Natural killer cell (primary cell): ENCODE data around the gene MTRR. TPM values are rescaled to one million over a fixed set of nuclear protein-coding genes. Genes with fewer than 3 reads are reported as not detected.

Experiments
- ATAC-seq, 3 donors: fragments of 150-1000 bp in 2 of 3; fragments of 200-7000 bp in 1 of 3; cut with Tn5 transposase; 1 replicate in 1 of 3; 2 replicates in 2 of 3; pipeline ENCODE4 v1.10.0; 2021; ENCODE audit warnings: mild to moderate bottlenecking in 2 of 3, moderate library complexity in 2 of 3
- DNase-seq, 2 donors: peaks; one replicate each; pipeline versions ENCODE4 v3.0.0 to v3.0.0-alpha.2; 2013 to 2021; ENCODE audit warnings: mixed read lengths in 1 of 2
- H3K27ac ChIP-seq: one replicate; pipeline ENCODE4 v1.5.1; 2013; ENCODE audit warnings: mild to moderate bottlenecking, low read length
- H3K27me3 ChIP-seq: one replicate; pipeline ENCODE4 v1.6.1; 2013; ENCODE audit warnings: low read length; ENCODE audit not compliant: control insufficient read depth, insufficient read depth
- H3K36me3 ChIP-seq: one replicate; pipeline ENCODE4 v1.6.1; 2013; ENCODE audit warnings: low read length; ENCODE audit not compliant: control insufficient read depth, insufficient read depth
- H3K4me1 ChIP-seq: one replicate; pipeline ENCODE4 v1.6.1; 2013; ENCODE audit warnings: low read length; ENCODE audit not compliant: control insufficient read depth, insufficient read depth
- H3K4me3 ChIP-seq: one replicate; pipeline ENCODE4 v1.5.1; 2013; ENCODE audit warnings: low read length
- H3K9me3 ChIP-seq: one replicate; pipeline ENCODE4 v1.6.1; 2013; ENCODE audit warnings: low read length; ENCODE audit not compliant: control insufficient read depth, insufficient read depth
- H3K27ac Mint-ChIP-seq, 2 donors: one replicate each; pipeline ENCODE4 v1.8.0; 2022; ENCODE audit warnings: mild to moderate bottlenecking in 2 of 2, mixed read lengths in 2 of 2, moderate library complexity in 1 of 2
- H3K27me3 Mint-ChIP-seq, 2 donors: one replicate each; pipeline ENCODE4 v1.8.0; 2022; ENCODE audit warnings: low read depth in 2 of 2, mixed read lengths in 2 of 2
- H3K36me3 Mint-ChIP-seq: one replicate; pipeline ENCODE4 v1.8.0; 2022; ENCODE audit warnings: mixed read lengths
- H3K4me1 Mint-ChIP-seq, 2 donors: one replicate each; pipeline ENCODE4 v1.8.0; 2022; ENCODE audit warnings: mixed read lengths in 2 of 2
- H3K4me3 Mint-ChIP-seq: one replicate; pipeline ENCODE4 v1.8.0; 2022; ENCODE audit warnings: mild to moderate bottlenecking, moderate library complexity, mixed read lengths
- H3K9me3 Mint-ChIP-seq, 2 donors: one replicate each; pipeline ENCODE4 v1.8.0; 2022; ENCODE audit warnings: mixed read lengths in 2 of 2
- CTCF ChIP-seq: fragments of 200-600 bp; IDR thresholded peaks from one replicate; pipeline ENCODE4 v1.8.0; 2022; ENCODE audit warnings: antibody characterized with exemption
- WGBS: methylation state at CpG from one replicate; pipeline ENCODE4 v1.1.7; 2013; ENCODE audit warnings: missing lambda C conversion rate; ENCODE audit not compliant: insufficient coverage; 5-methylcytosine and 5-hydroxymethylcytosine counted together
- intact Hi-C: fragments of 100-400 bp; cut with micrococcal nuclease; formaldehyde crosslinking; loops from one replicate; pipeline ENCODE4 v1.14.2; 2022
- total RNA-seq, 4 donors: library from RNA; stranded (reverse); fragments of 120-200 nt in 1 of 4; gene quantifications; one replicate each; pipeline versions ENCODE4 v1.2.3 to v1.2.4, GENCODE V29; 2013 to 2022

MTRR gene
- total RNA-seq, 3 donors from 2014 or later (not counting 1 experiment from before 2014, with no cell fraction given), result 55.7 to 78.4 (median 69.9) TPM

- intact Hi-C loops, result no loop called here
- peaks cover 8 to 15% of the 10 kb centered on the region in 2 donors for H3K27me3 Mint-ChIP-seq
- no peak overlapping the region for H3K4me3 Mint-ChIP-seq
Observed at GRCh38 chr5:7834982-7835381, 34.0 kb upstream of the MTRR start.

GRCh38 chr5:7837403-7837802 is 31.5 kb upstream of the MTRR start:
- Histone ChIP-seq H3K9me3 (no peaks in the 10 kb centered on the region), H3K27me3 (no peaks in the 10 kb centered on the region), H3K4me3 (no peak overlapping the region), H3K4me1 (no peaks in the 10 kb centered on the region), H3K27ac (no peak overlapping the region), H3K36me3 (no peaks in the 10 kb centered on the region)
- H3K9me3 Mint-ChIP-seq, result no peaks in the 10 kb centered on the region
- 79% methylated on average over 3 of the region's 3 CpGs for WGBS
- peaks cover 14 to 32% of the 10 kb centered on the region in 2 donors for H3K27me3 Mint-ChIP-seq
- intact Hi-C loops, result no loop called here
- TF ChIP-seq CTCF, result no peak
- no peak overlapping the region for H3K27ac Mint-ChIP-seq
- H3K4me3 Mint-ChIP-seq, result no peak overlapping the region
- H3K36me3 Mint-ChIP-seq, result no peaks in the 10 kb centered on the region
- DNase-seq, result no peak
- no peak for ATAC-seq
- H3K4me1 Mint-ChIP-seq, result no peaks in the 10 kb centered on the region

More at GRCh38 chr5:7834982-7835381, 34.0 kb upstream of the MTRR start:
- Mint-ChIP-seq H3K27ac (no peak overlapping the region), H3K36me3 (no peaks in the 10 kb centered on the region), H3K9me3 (no peaks in the 10 kb centered on the region), H3K4me1 (no peaks in the 10 kb centered on the region)
- no peak for TF ChIP-seq CTCF
- ATAC-seq, result no peak
- Histone ChIP-seq H3K4me1 (no peaks in the 10 kb centered on the region), H3K36me3 (no peaks in the 10 kb centered on the region), H3K4me3 (no peak overlapping the region), H3K27me3 (no peaks in the 10 kb centered on the region), H3K9me3 (no peaks in the 10 kb centered on the region), H3K27ac (no peak overlapping the region)
- WGBS, result 100% methylated on average over 2 of the region's 4 CpGs
- DNase-seq, result no peak

GRCh38 chr5:7842531-7842930 is 26.4 kb upstream of the MTRR start:
- intact Hi-C loops, result no loop called here
- H3K27me3 ChIP-seq, result no peaks in the 10 kb centered on the region
- H3K36me3 Mint-ChIP-seq, result no peaks in the 10 kb centered on the region

More at GRCh38 chr5:7842531-7842930, 26.4 kb upstream of the MTRR start:
- Histone ChIP-seq H3K9me3 (no peaks in the 10 kb centered on the region), H3K4me3 (no peak overlapping the region), H3K36me3 (no peaks in the 10 kb centered on the region), H3K27ac (no peak overlapping the region), H3K4me1 (no peaks in the 10 kb centered on the region)
- no peak overlapping the region for H3K4me3 Mint-ChIP-seq
- H3K27ac Mint-ChIP-seq, result no peak overlapping the region
- H3K4me1 Mint-ChIP-seq, result no peaks in the 10 kb centered on the region
- TF ChIP-seq CTCF, result no peak
- no peaks in the 10 kb centered on the region for H3K9me3 Mint-ChIP-seq
- H3K27me3 Mint-ChIP-seq, result peaks cover 22 to 37% of the 10 kb centered on the region in 2 donors
- ATAC-seq (no peak), DNase-seq (no peak)
- WGBS, result 71% methylated on average over 2 of the region's 2 CpGs
